ENCODE data around the gene PTGER1.
A peak's percentile ranks its signal among the peaks of the same experiment; 100 is the strongest.

The PTGER1 gene

GRCh38 chr19:14433554-14434501 is 41.3 kb downstream of the PTGER1 start:
- peak overlapping the region; percentile 71 for H3K27ac ChIP-seq
- TF ChIP-seq, protein P1, sequence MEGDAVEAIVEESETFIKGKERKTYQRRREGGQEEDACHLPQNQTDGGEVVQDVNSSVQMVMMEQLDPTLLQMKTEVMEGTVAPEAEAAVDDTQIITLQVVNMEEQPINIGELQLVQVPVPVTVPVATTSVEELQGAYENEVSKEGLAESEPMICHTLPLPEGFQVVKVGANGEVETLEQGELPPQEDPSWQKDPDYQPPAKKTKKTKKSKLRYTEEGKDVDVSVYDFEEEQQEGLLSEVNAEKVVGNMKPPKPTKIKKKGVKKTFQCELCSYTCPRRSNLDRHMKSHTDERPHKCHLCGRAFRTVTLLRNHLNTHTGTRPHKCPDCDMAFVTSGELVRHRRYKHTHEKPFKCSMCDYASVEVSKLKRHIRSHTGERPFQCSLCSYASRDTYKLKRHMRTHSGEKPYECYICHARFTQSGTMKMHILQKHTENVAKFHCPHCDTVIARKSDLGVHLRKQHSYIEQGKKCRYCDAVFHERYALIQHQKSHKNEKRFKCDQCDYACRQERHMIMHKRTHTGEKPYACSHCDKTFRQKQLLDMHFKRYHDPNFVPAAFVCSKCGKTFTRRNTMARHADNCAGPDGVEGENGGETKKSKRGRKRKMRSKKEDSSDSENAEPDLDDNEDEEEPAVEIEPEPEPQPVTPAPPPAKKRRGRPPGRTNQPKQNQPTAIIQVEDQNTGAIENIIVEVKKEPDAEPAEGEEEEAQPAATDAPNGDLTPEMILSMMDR (conservative IDR thresholded peaks at IDR 0.05; ENCODE audit: low read depth) = no peak
- CTCF ChIA-PET = interaction anchor here (0.5 kb wide), 1 partner anchor 25 kb away, joined by 3 read pairs; no protein-coding TSS in a partner anchor
- POLR2A ChIA-PET (ENCODE audit: low non-redundant PET) = interaction anchor here (1.0 kb wide), 1 partner anchor 10 kb away, joined by 8 read pairs; no protein-coding TSS in a partner anchor
- peak; percentile 24 for DNase-seq (ENCODE audit: low spot score)

DNA sequence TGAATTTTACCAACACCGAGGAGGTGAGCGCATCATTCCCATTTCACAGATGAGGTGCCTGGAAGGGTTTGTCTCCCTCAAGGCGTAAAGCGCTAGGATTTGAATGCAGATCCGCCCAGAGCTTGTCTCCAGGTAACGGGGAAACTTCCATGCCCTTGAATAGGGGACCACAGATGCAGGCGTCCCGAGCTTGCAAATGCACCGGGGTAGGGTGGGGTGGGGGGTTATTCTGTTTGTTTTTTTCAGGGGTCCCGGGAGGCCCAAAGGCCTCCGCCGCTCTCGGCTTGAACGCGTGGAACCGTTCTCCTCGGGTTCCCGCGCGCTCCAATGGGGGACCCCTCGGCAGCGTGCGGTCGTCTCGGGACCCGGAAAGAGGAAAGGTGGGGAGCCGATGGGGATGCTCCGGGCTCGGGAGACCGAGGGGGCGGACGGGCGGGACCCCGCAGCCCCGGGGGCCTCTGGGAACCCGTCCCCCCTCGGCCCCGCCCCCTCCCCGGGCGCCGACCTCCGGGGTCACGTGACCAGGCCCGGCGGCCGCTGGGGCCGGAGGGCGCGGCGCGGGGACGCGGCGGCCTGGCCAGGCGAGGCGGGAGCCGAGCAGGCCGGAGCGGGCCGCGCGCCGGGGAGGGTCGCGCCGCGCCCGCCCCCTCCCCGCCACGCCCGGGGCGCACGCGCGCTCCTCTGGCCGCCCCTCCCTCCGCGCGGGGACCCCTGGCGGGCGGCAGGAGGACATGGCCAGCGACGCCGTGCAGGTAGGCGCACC is 42.2 kb downstream of the PTGER1 start, which contains the start of gene PKN1:
Gene PKN1, plus strand, starts transcription at position 516 of the 763 bp plus-strand sequence. Its CDS starts 216 bp downstream, at position 732.
- TF ChIP-seq, protein P1 (conservative IDR thresholded peaks at IDR 0.05; ENCODE audit: low read depth) = no peak; the same call in 1 of the 2 replicates
- ChIA-PET CTCF (interaction anchor here (0.6 to 0.8 kb wide), 2 partner anchors 9 to 296 kb away, joined by 3 to 5 read pairs; no protein-coding TSS in a partner anchor), POLR2A (ENCODE audit: low non-redundant PET) (no interaction called here)
- DNase-seq (ENCODE audit: low spot score) = peak; percentile 41
- H3K27ac ChIP-seq = peak within 1 kb of the TSS; percentile 71

- DNase-seq (ENCODE audit: low spot score) = no peak
- no peak overlapping the region for H3K27ac ChIP-seq
- POLR2A ChIA-PET (ENCODE audit: low non-redundant PET) = interaction anchor here (0.6 kb wide), 1 partner anchor 9 kb away, joined by 8 read pairs; no protein-coding TSS in a partner anchor
- TF ChIP-seq, protein P1 (conservative IDR thresholded peaks at IDR 0.05; ENCODE audit: low read depth) = no peak
- CTCF ChIA-PET = interaction anchor here (0.7 kb wide), 1 partner anchor 15 kb away, joined by 4 read pairs; no protein-coding TSS in a partner anchor
Measured at GRCh38 chr19:14430712-14431111, 44.4 kb downstream of the PTGER1 start.

DNA sequence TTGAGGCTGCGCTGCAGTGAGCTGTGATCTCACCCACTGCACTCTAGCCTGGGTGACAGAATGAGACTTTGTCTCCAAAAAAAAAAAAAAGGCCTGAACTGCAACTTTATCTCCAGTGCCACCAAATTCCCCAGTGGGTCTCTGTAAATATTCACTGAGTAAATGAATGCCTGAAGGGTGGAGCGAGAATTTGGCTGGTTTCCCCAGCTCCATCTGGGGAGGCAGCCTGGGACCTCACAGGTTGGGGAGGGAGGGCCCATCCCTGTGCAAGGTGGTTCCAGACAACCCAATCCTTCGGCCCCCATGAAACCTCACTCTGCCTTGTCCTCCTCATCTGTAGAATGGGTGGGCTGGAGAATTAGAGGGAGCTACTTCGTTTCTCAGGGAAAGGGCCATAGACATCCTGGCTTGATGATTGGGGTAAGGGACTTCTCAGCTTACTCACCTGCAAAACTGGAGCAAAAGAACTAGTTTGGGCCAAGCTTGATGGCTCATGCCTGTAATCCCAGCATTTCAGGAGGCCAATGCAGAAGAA is 46.2 kb downstream of the PTGER1 start:
- ChIA-PET CTCF (interaction anchor here (0.6 to 1.0 kb wide), 3 partner anchors 23 to 766 kb away, joined by 3 read pairs; no protein-coding TSS in a partner anchor), POLR2A (ENCODE audit: low non-redundant PET) (interaction anchor here (0.6 kb wide), 2 partner anchors 114 to 304 kb away, joined by 3 read pairs; no protein-coding TSS in a partner anchor)
- TF ChIP-seq, protein P1 (conservative IDR thresholded peaks at IDR 0.05; ENCODE audit: low read depth) = no peak
- DNase-seq (ENCODE audit: low spot score) = no peak
- no peak overlapping the region for H3K27ac ChIP-seq

- no peak overlapping the region for H3K27ac ChIP-seq
- DNase-seq (ENCODE audit: low spot score) = no peak
- ChIA-PET POLR2A (ENCODE audit: low non-redundant PET) (no interaction called here), CTCF (no interaction called here)
- TF ChIP-seq, protein P1 (conservative IDR thresholded peaks at IDR 0.05; ENCODE audit: low read depth) = no peak
Measured at GRCh38 chr19:14427461-14427860, 47.7 kb downstream of the PTGER1 start.

All from RWPE1 (cell line).